ENCODE data around the gene KIRREL1. TPM values are rescaled to one million over a fixed set of nuclear protein-coding genes. Genes with fewer than 3 reads are reported as not detected.

The KIRREL1 gene
- total RNA-seq, 1 experiment from 2014 or later: 45.4 TPM

GRCh38 chr1:158071138-158071537, 77.7 kb downstream of the KIRREL1 start:
- no TSS peak for BruUV-seq (replicated peaks)
- Mint-ChIP-seq H3K9me3 (ENCODE audit: unreplicated experiment) (no peaks in the 10 kb centered on the region), H3K27ac (ENCODE audit: unreplicated experiment) (no peak overlapping the region), H3K27me3 (ENCODE audit: insufficient read depth, unreplicated experiment) (no peaks in the 10 kb centered on the region), H3K4me1 (ENCODE audit: low read depth, unreplicated experiment) (no peaks in the 10 kb centered on the region), H3K4me3 (ENCODE audit: unreplicated experiment) (no peak overlapping the region), H3K36me3 (ENCODE audit: insufficient read depth, unreplicated experiment) (peaks cover 19% of the 10 kb centered on the region)
- H3K27me3 ChIP-seq (replicated peaks; ENCODE audit: control insufficient read depth, insufficient read depth, low read length): no peaks in the 10 kb centered on the region
- DNase-seq: no peak
- no peak overlapping the region for H3K4me3 ChIP-seq (ENCODE audit: low read depth, low read length)
- H3K4me1 ChIP-seq: no peaks in the 10 kb centered on the region; the same call in 1 of the 2 replicates
- H3K9me3 ChIP-seq: no peaks in the 10 kb centered on the region
- intact Hi-C loops (cut with micrococcal nuclease; ENCODE audit: unreplicated experiment): no loop called here
- ChIA-PET POLR2A (no interaction called here), CTCF (no interaction called here)
- no peak for TF ChIP-seq CTCF (IDR thresholded peaks at IDR 0.05; ENCODE audit: insufficient read depth in 1 of 2, low read depth in 1 of 2, low read length in 1 of 2, severe bottlenecking in 1 of 2, unreplicated experiment in 1 of 2)
- no peaks in the 10 kb centered on the region; the same call in 1 of the 2 replicates for H3K36me3 ChIP-seq (ENCODE audit: control insufficient read depth, insufficient read depth, low read length)

GRCh38 chr1:158075078-158075477, 81.6 kb downstream of the KIRREL1 start:
- no peaks in the 10 kb centered on the region; the same call in 1 of the 2 replicates for H3K4me1 ChIP-seq
- H3K36me3 Mint-ChIP-seq (ENCODE audit: insufficient read depth, unreplicated experiment): peaks cover 23% of the 10 kb centered on the region
- H3K27ac Mint-ChIP-seq (ENCODE audit: unreplicated experiment): no peak overlapping the region
- H3K27me3 Mint-ChIP-seq (ENCODE audit: insufficient read depth, unreplicated experiment): no peaks in the 10 kb centered on the region
- ChIA-PET POLR2A (no interaction called here), CTCF (interaction anchor here (0.7 to 0.8 kb wide), 2 partner anchors 9 to 12 kb away, joined by 3 to 4 read pairs; no protein-coding TSS in a partner anchor)
- no peak overlapping the region for H3K4me3 ChIP-seq (ENCODE audit: low read depth, low read length)
- H3K9me3 ChIP-seq: no peaks in the 10 kb centered on the region
- no peak for TF ChIP-seq CTCF (IDR thresholded peaks at IDR 0.05; ENCODE audit: insufficient read depth in 1 of 2, low read depth in 1 of 2, low read length in 1 of 2, severe bottlenecking in 1 of 2, unreplicated experiment in 1 of 2)
- no peaks in the 10 kb centered on the region for H3K9me3 Mint-ChIP-seq (ENCODE audit: unreplicated experiment)
- no peaks in the 10 kb centered on the region; the same call in 1 of the 2 replicates for H3K36me3 ChIP-seq (ENCODE audit: control insufficient read depth, insufficient read depth, low read length)
- BruUV-seq (replicated peaks): no TSS peak
- DNase-seq: no peak
- no peak overlapping the region for H3K4me3 Mint-ChIP-seq (ENCODE audit: unreplicated experiment)
- no peaks in the 10 kb centered on the region for H3K27me3 ChIP-seq (replicated peaks; ENCODE audit: control insufficient read depth, insufficient read depth, low read length)
- intact Hi-C loops (cut with micrococcal nuclease; ENCODE audit: unreplicated experiment): no loop called here
- H3K4me1 Mint-ChIP-seq (ENCODE audit: low read depth, unreplicated experiment): no peaks in the 10 kb centered on the region

- no peak overlapping the region for H3K4me3 ChIP-seq (ENCODE audit: low read depth, low read length)
- no peaks in the 10 kb centered on the region for H3K9me3 Mint-ChIP-seq (ENCODE audit: unreplicated experiment)
- H3K27me3 ChIP-seq (replicated peaks; ENCODE audit: control insufficient read depth, insufficient read depth, low read length): no peaks in the 10 kb centered on the region
- H3K36me3 Mint-ChIP-seq (ENCODE audit: insufficient read depth, unreplicated experiment): peaks cover 26% of the 10 kb centered on the region
- no peaks in the 10 kb centered on the region; the same call in 1 of the 2 replicates for H3K4me1 ChIP-seq
- H3K4me1 Mint-ChIP-seq (ENCODE audit: low read depth, unreplicated experiment): no peaks in the 10 kb centered on the region
- no peak for TF ChIP-seq CTCF (IDR thresholded peaks at IDR 0.05; ENCODE audit: insufficient read depth in 1 of 2, low read depth in 1 of 2, low read length in 1 of 2, severe bottlenecking in 1 of 2, unreplicated experiment in 1 of 2)
- H3K27me3 Mint-ChIP-seq (ENCODE audit: insufficient read depth, unreplicated experiment): no peaks in the 10 kb centered on the region
- POLR2A ChIA-PET: no interaction called here
- intact Hi-C loops (cut with micrococcal nuclease; ENCODE audit: unreplicated experiment): no loop called here
- CTCF ChIA-PET: interaction anchor here (0.6 to 1.0 kb wide), 3 partner anchors 10 to 84 kb away, joined by 3 to 5 read pairs (median 5); no protein-coding TSS in a partner anchor
- H3K9me3 ChIP-seq: no peaks in the 10 kb centered on the region
- BruUV-seq (replicated peaks): no TSS peak
- H3K27ac Mint-ChIP-seq (ENCODE audit: unreplicated experiment): no peak overlapping the region
- DNase-seq: no peak
- no peaks in the 10 kb centered on the region; the same call in 1 of the 2 replicates for H3K36me3 ChIP-seq (ENCODE audit: control insufficient read depth, insufficient read depth, low read length)
- no peak overlapping the region for H3K4me3 Mint-ChIP-seq (ENCODE audit: unreplicated experiment)
These were observed 83.0 kb downstream of the KIRREL1 start for GRCh38 chr1:158076441-158076840.
